ENCODE results near the gene ACAD11. TPM values are rescaled to one million over a fixed set of nuclear protein-coding genes. Genes with fewer than 3 reads are reported as not detected.

Gene ACAD11
- polyA plus RNA-seq, 3 donors = 0.31 to 25.4 (median 0.40) TPM

DNA sequence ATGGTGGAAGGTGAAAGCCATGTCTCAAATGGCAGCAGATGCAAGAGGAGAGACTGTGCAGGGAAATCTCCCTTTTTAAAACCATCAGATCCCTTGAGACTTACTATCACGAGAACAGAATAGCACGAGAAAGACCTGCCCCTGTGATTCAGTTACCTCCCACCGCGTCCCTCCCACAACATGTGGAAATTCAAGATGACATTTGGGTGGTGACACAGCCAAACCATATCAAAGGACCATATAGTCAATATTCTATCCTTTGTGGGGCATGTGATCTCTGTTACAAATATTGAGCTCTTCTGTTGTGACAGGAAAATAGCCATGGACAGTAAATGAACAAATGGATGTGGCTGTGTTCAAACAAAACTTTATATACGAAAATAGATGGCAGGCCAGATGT lies 139.7 kb downstream of the ACAD11 start:
- H3K79me2 ChIP-seq (ENCODE audit: insufficient read depth, low read length) = no peaks in the 10 kb centered on the region
- H3K27ac ChIP-seq (ENCODE audit: low read depth in 1 of 2, low read length in 2 of 2) = no peak overlapping the region
- no peaks in the 10 kb centered on the region for H3K9me3 Mint-ChIP-seq
- intact Hi-C loops (cut with micrococcal nuclease) = loop anchor here in 1 of 2 donors (10.0 kb wide), 1 partner anchor 1095 kb away; no protein-coding TSS in a partner anchor
- no peak overlapping the region for H3K4me3 Mint-ChIP-seq
- H3K27me3 ChIP-seq (ENCODE audit: control insufficient read depth in 2 of 2, insufficient read depth in 2 of 2, low read length in 2 of 2) = no peaks in the 10 kb centered on the region
- no peaks in the 10 kb centered on the region for H3K9me3 ChIP-seq (replicated peaks in 1 of 2; ENCODE audit: control insufficient read depth in 1 of 2, insufficient read depth in 1 of 2, low read length in 2 of 2)
- H3K9ac ChIP-seq (ENCODE audit: insufficient read depth, low read length, poor library complexity, severe bottlenecking) = no peak overlapping the region
- no peak overlapping the region for H3K4me3 ChIP-seq (replicated peaks in 1 of 3; ENCODE audit: low read depth in 2 of 3, low read length in 3 of 3)
- peak overlapping the region in 2 of 7 donors; percentile 14 to 45 for H3K27ac Mint-ChIP-seq
- H3K27me3 Mint-ChIP-seq (ENCODE audit: low read depth in 3 of 3) = no peaks in the 10 kb centered on the region
- peaks cover 8% of the 10 kb centered on the region for H4K20me1 ChIP-seq (ENCODE audit: insufficient read depth, low read length)
- no peak overlapping the region for H2AFZ ChIP-seq (ENCODE audit: insufficient read depth, low read depth, low read length, poor library complexity, severe bottlenecking)
- 100% methylated on average over 1 of the region's 5 CpGs for WGBS (ENCODE audit: insufficient coverage)
- TF ChIP-seq, protein P1, sequence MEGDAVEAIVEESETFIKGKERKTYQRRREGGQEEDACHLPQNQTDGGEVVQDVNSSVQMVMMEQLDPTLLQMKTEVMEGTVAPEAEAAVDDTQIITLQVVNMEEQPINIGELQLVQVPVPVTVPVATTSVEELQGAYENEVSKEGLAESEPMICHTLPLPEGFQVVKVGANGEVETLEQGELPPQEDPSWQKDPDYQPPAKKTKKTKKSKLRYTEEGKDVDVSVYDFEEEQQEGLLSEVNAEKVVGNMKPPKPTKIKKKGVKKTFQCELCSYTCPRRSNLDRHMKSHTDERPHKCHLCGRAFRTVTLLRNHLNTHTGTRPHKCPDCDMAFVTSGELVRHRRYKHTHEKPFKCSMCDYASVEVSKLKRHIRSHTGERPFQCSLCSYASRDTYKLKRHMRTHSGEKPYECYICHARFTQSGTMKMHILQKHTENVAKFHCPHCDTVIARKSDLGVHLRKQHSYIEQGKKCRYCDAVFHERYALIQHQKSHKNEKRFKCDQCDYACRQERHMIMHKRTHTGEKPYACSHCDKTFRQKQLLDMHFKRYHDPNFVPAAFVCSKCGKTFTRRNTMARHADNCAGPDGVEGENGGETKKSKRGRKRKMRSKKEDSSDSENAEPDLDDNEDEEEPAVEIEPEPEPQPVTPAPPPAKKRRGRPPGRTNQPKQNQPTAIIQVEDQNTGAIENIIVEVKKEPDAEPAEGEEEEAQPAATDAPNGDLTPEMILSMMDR (IDR thresholded peaks at IDR 0.05) = no peak
- no peak overlapping the region for H3K4me2 ChIP-seq (replicated peaks; ENCODE audit: extremely low read depth, low read length, poor library complexity, severe bottlenecking)
- no peaks in the 10 kb centered on the region for H3K4me1 ChIP-seq (ENCODE audit: control insufficient read depth in 1 of 2, insufficient read depth in 2 of 2, low read length in 2 of 2)
- peaks cover 99 to 100% of the 10 kb centered on the region in 2 donors for H3K36me3 ChIP-seq (replicated peaks in 1 of 2; ENCODE audit: control insufficient read depth in 1 of 2, insufficient read depth in 2 of 2, low read length in 2 of 2)
- DNase-seq = no peak
- peaks cover 87 to 93% of the 10 kb centered on the region in 2 donors for H3K36me3 Mint-ChIP-seq
- no peaks in the 10 kb centered on the region for H3K4me1 Mint-ChIP-seq

- Histone ChIP-seq H3K4me3 (replicated peaks in 1 of 3; ENCODE audit: low read depth in 2 of 3, low read length in 3 of 3) (no peak overlapping the region), H3K9me3 (replicated peaks in 1 of 2; ENCODE audit: control insufficient read depth in 1 of 2, insufficient read depth in 1 of 2, low read length in 2 of 2) (no peaks in the 10 kb centered on the region), H3K27me3 (ENCODE audit: control insufficient read depth in 2 of 2, insufficient read depth in 2 of 2, low read length in 2 of 2) (no peaks in the 10 kb centered on the region), H3K27ac (ENCODE audit: low read depth in 1 of 2, low read length in 2 of 2) (no peak overlapping the region), H3K4me2 (replicated peaks; ENCODE audit: extremely low read depth, low read length, poor library complexity, severe bottlenecking) (no peak overlapping the region), H3K36me3 (replicated peaks in 1 of 2; ENCODE audit: control insufficient read depth in 1 of 2, insufficient read depth in 2 of 2, low read length in 2 of 2) (peaks cover 99 to 100% of the 10 kb centered on the region in 2 donors), H3K4me1 (ENCODE audit: control insufficient read depth in 1 of 2, insufficient read depth in 2 of 2, low read length in 2 of 2) (no peaks in the 10 kb centered on the region), H4K20me1 (ENCODE audit: insufficient read depth, low read length) (peaks cover 8% of the 10 kb centered on the region), H3K79me2 (ENCODE audit: insufficient read depth, low read length) (no peaks in the 10 kb centered on the region), H3K9ac (ENCODE audit: insufficient read depth, low read length, poor library complexity, severe bottlenecking) (no peak overlapping the region), H2AFZ (ENCODE audit: insufficient read depth, low read depth, low read length, poor library complexity, severe bottlenecking) (no peak overlapping the region)
- no peaks in the 10 kb centered on the region for H3K27me3 Mint-ChIP-seq (ENCODE audit: low read depth in 3 of 3)
- H3K4me3 Mint-ChIP-seq = no peak overlapping the region
- intact Hi-C loops (cut with micrococcal nuclease) = no loop called here
- no CpG with 5 or more reads among the region's 2 CpGs for WGBS (ENCODE audit: insufficient coverage)
- TF ChIP-seq, protein P1 (IDR thresholded peaks at IDR 0.05) = no peak
- H3K9me3 Mint-ChIP-seq = no peaks in the 10 kb centered on the region
- no peak for DNase-seq
- no peaks in the 10 kb centered on the region for H3K4me1 Mint-ChIP-seq
- H3K27ac Mint-ChIP-seq = no peak overlapping the region
- H3K36me3 Mint-ChIP-seq = peaks cover 86 to 90% of the 10 kb centered on the region in 2 donors
These were observed 142.3 kb downstream of the ACAD11 start for GRCh38 chr3:132517311-132517710.

Data from CD14-positive monocyte (primary cell).